ENCODE results near the gene INPP5A.

DNA sequence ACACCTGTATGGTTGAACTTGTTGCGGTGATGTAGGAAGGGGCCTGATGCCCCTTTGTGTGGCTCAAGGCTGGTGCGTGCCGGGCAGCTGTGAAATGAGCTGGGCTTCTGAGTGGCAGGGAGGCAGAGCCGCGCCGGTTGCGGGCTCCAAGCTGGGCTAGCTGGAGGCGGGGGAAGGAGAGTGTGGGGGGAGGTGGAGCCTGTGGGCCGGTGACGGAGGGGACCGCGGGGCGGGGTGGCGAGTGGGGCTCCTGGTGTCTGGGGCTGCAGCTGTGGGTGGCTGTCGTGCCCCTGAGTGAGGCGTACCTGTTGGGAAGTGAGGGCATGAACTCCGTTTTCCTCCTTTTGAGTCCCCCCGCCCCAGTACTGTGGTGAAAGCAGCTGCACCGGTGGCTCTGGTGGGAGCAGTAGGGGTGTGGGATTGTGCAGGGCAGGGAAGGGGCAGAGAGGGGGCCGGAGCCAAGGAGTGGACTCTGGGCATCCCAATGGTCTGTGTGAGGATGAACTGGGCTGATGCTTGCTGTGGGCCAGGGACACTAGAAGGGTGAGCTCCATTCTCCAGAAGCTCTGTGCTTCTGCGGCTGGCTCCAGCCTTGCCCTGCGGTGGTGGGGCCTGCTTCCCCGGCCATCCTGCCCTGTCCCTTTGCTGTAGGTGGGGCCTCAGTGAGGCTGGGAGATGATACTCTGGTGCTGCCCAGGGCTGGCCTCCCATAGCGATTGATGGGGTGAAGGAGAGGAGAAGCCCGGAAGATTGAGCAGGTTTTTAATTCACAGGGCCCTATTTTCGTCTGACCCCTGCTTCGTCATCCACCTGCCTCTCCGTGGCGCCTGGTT lies 41.7 kb downstream of the INPP5A start:
- TF ChIP-seq, protein P1, sequence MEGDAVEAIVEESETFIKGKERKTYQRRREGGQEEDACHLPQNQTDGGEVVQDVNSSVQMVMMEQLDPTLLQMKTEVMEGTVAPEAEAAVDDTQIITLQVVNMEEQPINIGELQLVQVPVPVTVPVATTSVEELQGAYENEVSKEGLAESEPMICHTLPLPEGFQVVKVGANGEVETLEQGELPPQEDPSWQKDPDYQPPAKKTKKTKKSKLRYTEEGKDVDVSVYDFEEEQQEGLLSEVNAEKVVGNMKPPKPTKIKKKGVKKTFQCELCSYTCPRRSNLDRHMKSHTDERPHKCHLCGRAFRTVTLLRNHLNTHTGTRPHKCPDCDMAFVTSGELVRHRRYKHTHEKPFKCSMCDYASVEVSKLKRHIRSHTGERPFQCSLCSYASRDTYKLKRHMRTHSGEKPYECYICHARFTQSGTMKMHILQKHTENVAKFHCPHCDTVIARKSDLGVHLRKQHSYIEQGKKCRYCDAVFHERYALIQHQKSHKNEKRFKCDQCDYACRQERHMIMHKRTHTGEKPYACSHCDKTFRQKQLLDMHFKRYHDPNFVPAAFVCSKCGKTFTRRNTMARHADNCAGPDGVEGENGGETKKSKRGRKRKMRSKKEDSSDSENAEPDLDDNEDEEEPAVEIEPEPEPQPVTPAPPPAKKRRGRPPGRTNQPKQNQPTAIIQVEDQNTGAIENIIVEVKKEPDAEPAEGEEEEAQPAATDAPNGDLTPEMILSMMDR (IDR thresholded peaks at IDR 0.05; ENCODE audit: poor library complexity): no peak
- TF ChIP-seq EZH2phosphoT487 (IDR thresholded peaks at IDR 0.05; ENCODE audit: low read depth, severe bottlenecking, unreplicated experiment): no peak
